ENCODE results near the gene PRELID1. TPM values are rescaled to one million over a fixed set of nuclear protein-coding genes. Genes with fewer than 3 reads are reported as not detected.
"Not testable (repeated sequence)": the region's sequence is repeated elsewhere in the genome, so short reads cannot be mapped to it uniquely, and the experiment has no call there.

Gene PRELID1
- total RNA-seq, 1 experiment from 2014 or later = 112 TPM

GRCh38 chr5:177338251-177339106, 34.9 kb downstream of the PRELID1 start:
- H4K20me1 ChIP-seq (ENCODE audit: insufficient read depth, low read depth, low read length) = peaks cover 9% of the 10 kb centered on the region; the same call in 1 of the 2 replicates
- no peak overlapping the region for H3K9ac ChIP-seq (ENCODE audit: low read length)
- H3K4me2 ChIP-seq (ENCODE audit: low read depth, low read length, poor library complexity, severe bottlenecking) = no peak overlapping the region
- no peak for DNase-seq
- no peaks in the 10 kb centered on the region for H3K4me1 ChIP-seq (ENCODE audit: low read length)
- peaks cover 34% of the 10 kb centered on the region for H3K79me2 ChIP-seq (ENCODE audit: low read length)
- H3K9me3 ChIP-seq (ENCODE audit: low read length) = no peaks in the 10 kb centered on the region
- H3K27me3 ChIP-seq (ENCODE audit: low read length) = no peaks in the 10 kb centered on the region
- peaks cover 22% of the 10 kb centered on the region; the same call in 1 of the 2 replicates for H3K36me3 ChIP-seq (ENCODE audit: insufficient read depth, low read length)
- no peak overlapping the region for H2AFZ ChIP-seq (ENCODE audit: low read length)
- no peaks in the 10 kb centered on the region for H3K9me2 ChIP-seq (replicated peaks; ENCODE audit: insufficient read depth, low read length)
- no peak overlapping the region for H3K4me3 ChIP-seq (ENCODE audit: low read length)
- no peak overlapping the region for H3K27ac ChIP-seq (ENCODE audit: low read length)

DNA sequence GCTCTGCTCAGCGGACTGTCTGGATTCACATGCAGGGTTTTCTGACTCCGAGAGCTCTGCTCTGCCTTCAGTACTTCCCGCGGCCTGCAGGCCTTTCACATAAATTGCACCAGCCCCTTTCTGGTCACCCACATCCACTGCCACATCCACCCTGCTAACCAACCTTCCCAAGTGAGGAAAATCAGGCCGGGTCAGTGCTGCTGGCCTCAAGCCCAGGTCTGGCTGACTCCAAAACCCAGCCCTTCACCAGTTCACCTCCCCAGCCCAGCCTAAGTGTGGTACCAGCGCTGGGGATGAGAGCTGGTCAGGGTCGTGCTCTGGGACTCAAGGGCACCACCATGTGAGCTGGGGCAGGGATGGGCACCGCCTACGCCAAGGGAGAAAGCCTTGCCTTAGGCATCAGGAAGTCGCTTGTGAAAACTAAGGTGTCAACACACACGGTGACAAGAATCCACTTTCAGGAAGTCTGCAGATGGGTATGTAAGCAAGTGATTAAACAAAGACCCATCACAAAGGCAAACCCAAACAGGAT, 35.6 kb downstream of the PRELID1 start:
- Histone ChIP-seq H3K4me1 (ENCODE audit: low read length) (no peaks in the 10 kb centered on the region), H3K9ac (ENCODE audit: low read length) (no peak overlapping the region), H3K27ac (ENCODE audit: low read length) (no peak overlapping the region), H3K9me3 (ENCODE audit: low read length) (no peaks in the 10 kb centered on the region), H3K36me3 (ENCODE audit: insufficient read depth, low read length) (peaks cover 19% of the 10 kb centered on the region; the same call in 1 of the 2 replicates), H3K79me2 (ENCODE audit: low read length) (peaks cover 38% of the 10 kb centered on the region), H3K27me3 (ENCODE audit: low read length) (no peaks in the 10 kb centered on the region), H3K4me2 (ENCODE audit: low read depth, low read length, poor library complexity, severe bottlenecking) (no peak overlapping the region), H2AFZ (ENCODE audit: low read length) (no peak overlapping the region), H3K9me2 (replicated peaks; ENCODE audit: insufficient read depth, low read length) (no peaks in the 10 kb centered on the region), H4K20me1 (ENCODE audit: insufficient read depth, low read depth, low read length) (peaks cover 9% of the 10 kb centered on the region; the same call in 1 of the 2 replicates), H3K4me3 (ENCODE audit: low read length) (no peak overlapping the region)
- no peak for DNase-seq

DNA sequence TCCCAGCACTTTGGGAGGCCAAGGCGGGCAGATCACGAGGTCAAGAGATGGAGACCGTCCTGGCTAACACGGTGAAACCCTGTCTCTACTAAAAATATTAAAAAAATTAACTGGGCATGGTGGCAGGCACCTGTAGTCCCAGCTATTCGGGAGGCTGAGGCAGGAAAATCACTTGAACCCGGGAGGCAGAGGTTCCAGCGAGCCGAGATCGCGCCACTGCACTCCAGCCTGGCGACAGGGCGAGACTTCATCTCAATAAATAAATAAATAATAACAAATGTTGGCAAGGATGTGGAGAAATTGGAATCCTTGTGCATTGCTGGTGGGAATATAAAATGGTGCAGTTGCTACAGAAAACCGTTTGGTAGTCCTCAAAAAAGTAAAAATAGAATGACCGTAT, 39.4 kb downstream of the PRELID1 start:
- H3K27me3 ChIP-seq (ENCODE audit: low read length); H3K9me3 ChIP-seq (ENCODE audit: low read length); H3K9me2 ChIP-seq (replicated peaks; ENCODE audit: insufficient read depth, low read length); H3K9ac ChIP-seq (ENCODE audit: low read length); H3K4me2 ChIP-seq (ENCODE audit: low read depth, low read length, poor library complexity, severe bottlenecking); DNase-seq; H2AFZ ChIP-seq (ENCODE audit: low read length); H3K4me3 ChIP-seq (ENCODE audit: low read length); H3K4me1 ChIP-seq (ENCODE audit: low read length); H3K27ac ChIP-seq (ENCODE audit: low read length); H4K20me1 ChIP-seq (ENCODE audit: insufficient read depth, low read depth, low read length): not testable (repeated sequence)
- H3K36me3 ChIP-seq (ENCODE audit: insufficient read depth, low read length) = peaks cover 18% of the 10 kb centered on the region; the same call in 1 of the 2 replicates
- peaks cover 74% of the 10 kb centered on the region for H3K79me2 ChIP-seq (ENCODE audit: low read length)

DNA sequence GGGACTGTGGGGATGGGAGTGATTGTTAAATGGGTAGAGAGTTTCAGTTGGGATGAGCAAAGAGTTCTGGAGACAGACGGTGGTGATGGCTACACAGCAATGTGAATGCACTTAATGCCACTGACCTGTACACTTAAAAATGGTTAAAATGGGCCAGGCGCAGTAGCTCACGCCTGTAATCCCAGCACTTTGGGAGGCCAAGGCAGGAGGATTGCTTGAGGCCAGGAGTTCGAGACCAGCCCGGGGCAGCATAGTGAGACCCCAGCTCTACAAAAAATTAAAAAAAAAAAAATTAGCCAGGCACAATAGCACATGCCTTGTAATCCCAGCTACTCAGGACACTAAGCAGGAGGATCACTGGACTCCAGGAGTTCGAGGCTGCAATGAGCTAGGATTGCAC, 40.2 kb downstream of the PRELID1 start:
- Histone ChIP-seq H3K36me3 (ENCODE audit: insufficient read depth, low read length) (peaks cover 18% of the 10 kb centered on the region; the same call in 1 of the 2 replicates), H3K27ac (ENCODE audit: low read length) (no peak overlapping the region), H3K9ac (ENCODE audit: low read length) (no peak overlapping the region), H3K4me2 (ENCODE audit: low read depth, low read length, poor library complexity, severe bottlenecking) (no peak overlapping the region), H4K20me1 (ENCODE audit: insufficient read depth, low read depth, low read length) (0 out of 2 replicates have a peak, but pooled peaks cover 3% of the 10 kb centered on the region), H3K79me2 (ENCODE audit: low read length) (peaks cover 81% of the 10 kb centered on the region), H3K4me1 (ENCODE audit: low read length) (peaks cover under 1% of the 10 kb centered on the region; the same call in 1 of the 2 replicates), H3K27me3 (ENCODE audit: low read length) (no peaks in the 10 kb centered on the region), H3K9me2 (replicated peaks; ENCODE audit: insufficient read depth, low read length) (no peaks in the 10 kb centered on the region), H3K9me3 (ENCODE audit: low read length) (no peaks in the 10 kb centered on the region), H3K4me3 (ENCODE audit: low read length) (no peak overlapping the region), H2AFZ (ENCODE audit: low read length) (no peak overlapping the region)
- no peak for DNase-seq

DNA sequence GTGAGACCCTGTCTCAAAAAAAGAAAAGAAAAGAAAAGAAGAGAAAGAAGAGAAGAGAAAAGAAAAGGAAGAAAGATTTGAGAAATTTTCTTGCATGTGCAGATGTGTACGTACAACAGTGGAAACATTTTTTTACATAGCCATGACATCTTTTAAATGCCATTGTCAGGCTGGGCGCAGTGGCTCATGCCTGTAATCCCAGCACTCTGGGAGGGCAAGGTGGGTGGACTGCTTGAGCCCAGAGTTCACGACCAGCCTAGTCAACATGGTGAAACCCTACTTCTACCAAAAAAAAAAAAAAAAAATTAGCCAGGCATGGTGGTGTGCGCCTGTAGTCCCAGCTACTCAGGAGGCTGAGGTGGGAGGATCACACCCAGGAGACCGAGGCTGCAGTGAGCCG, 41.3 kb downstream of the PRELID1 start:
- peaks cover 12% of the 10 kb centered on the region for H3K4me1 ChIP-seq (ENCODE audit: low read length)
- DNase-seq = no peak
- no peaks in the 10 kb centered on the region for H4K20me1 ChIP-seq (ENCODE audit: insufficient read depth, low read depth, low read length)
- H3K4me3 ChIP-seq (ENCODE audit: low read length) = no peak overlapping the region
- H3K27ac ChIP-seq (ENCODE audit: low read length) = no peak overlapping the region
- H3K9me3 ChIP-seq (ENCODE audit: low read length) = no peaks in the 10 kb centered on the region
- H3K79me2 ChIP-seq (ENCODE audit: low read length) = peaks cover 81% of the 10 kb centered on the region
- H3K36me3 ChIP-seq (ENCODE audit: insufficient read depth, low read length) = peaks cover 18% of the 10 kb centered on the region; the same call in 1 of the 2 replicates
- no peaks in the 10 kb centered on the region for H3K9me2 ChIP-seq (replicated peaks; ENCODE audit: insufficient read depth, low read length)
- H3K9ac ChIP-seq (ENCODE audit: low read length) = no peak overlapping the region
- no peaks in the 10 kb centered on the region for H3K27me3 ChIP-seq (ENCODE audit: low read length)
- no peak overlapping the region for H2AFZ ChIP-seq (ENCODE audit: low read length)
- H3K4me2 ChIP-seq (ENCODE audit: low read depth, low read length, poor library complexity, severe bottlenecking) = no peak overlapping the region

DNA sequence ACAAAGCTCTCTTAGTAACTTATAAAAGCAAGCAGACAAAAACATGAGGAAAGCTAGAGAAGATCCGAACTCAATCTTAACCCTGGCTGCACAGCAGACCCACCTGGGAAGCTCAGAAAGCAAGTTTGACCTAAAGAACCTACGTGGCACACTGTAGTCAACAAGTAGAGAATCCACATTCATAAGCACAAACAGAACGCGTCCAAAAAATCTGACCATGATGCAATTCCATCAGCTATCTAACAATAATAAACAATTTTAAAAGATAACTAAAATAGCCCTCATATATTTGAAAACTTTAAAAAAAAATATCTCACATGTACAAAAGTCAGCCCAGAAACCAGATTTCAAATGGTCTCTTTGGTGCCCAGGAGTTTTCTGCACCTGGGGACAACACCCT, 43.2 kb downstream of the PRELID1 start:
- Histone ChIP-seq H3K9me3 (ENCODE audit: low read length) (no peaks in the 10 kb centered on the region), H3K4me3 (ENCODE audit: low read length) (no peak overlapping the region), H3K4me1 (ENCODE audit: low read length) (peaks cover 20% of the 10 kb centered on the region), H3K27ac (ENCODE audit: low read length) (no peak overlapping the region), H2AFZ (ENCODE audit: low read length) (no peak overlapping the region), H3K27me3 (ENCODE audit: low read length) (no peaks in the 10 kb centered on the region), H4K20me1 (ENCODE audit: insufficient read depth, low read depth, low read length) (no peaks in the 10 kb centered on the region), H3K9me2 (replicated peaks; ENCODE audit: insufficient read depth, low read length) (no peaks in the 10 kb centered on the region), H3K9ac (ENCODE audit: low read length) (no peak overlapping the region; the same call in 1 of the 2 replicates), H3K4me2 (ENCODE audit: low read depth, low read length, poor library complexity, severe bottlenecking) (no peak overlapping the region), H3K36me3 (ENCODE audit: insufficient read depth, low read length) (peaks cover 12% of the 10 kb centered on the region; the same call in 1 of the 2 replicates), H3K79me2 (ENCODE audit: low read length) (peaks cover 85% of the 10 kb centered on the region)
- no peak for DNase-seq

- Histone ChIP-seq H3K9me2 (replicated peaks; ENCODE audit: insufficient read depth, low read length) (no peaks in the 10 kb centered on the region), H3K4me3 (ENCODE audit: low read length) (no peak overlapping the region), H3K4me2 (ENCODE audit: low read depth, low read length, poor library complexity, severe bottlenecking) (no peak overlapping the region), H3K79me2 (ENCODE audit: low read length) (peaks cover 79% of the 10 kb centered on the region), H4K20me1 (ENCODE audit: insufficient read depth, low read depth, low read length) (no peaks in the 10 kb centered on the region), H3K4me1 (ENCODE audit: low read length) (peaks cover 25% of the 10 kb centered on the region), H2AFZ (ENCODE audit: low read length) (no peak overlapping the region), H3K9me3 (ENCODE audit: low read length) (no peaks in the 10 kb centered on the region), H3K9ac (ENCODE audit: low read length) (no peak overlapping the region; the same call in 1 of the 2 replicates), H3K36me3 (ENCODE audit: insufficient read depth, low read length) (peaks cover 7% of the 10 kb centered on the region; the same call in 1 of the 2 replicates), H3K27ac (ENCODE audit: low read length) (no peak overlapping the region), H3K27me3 (ENCODE audit: low read length) (no peaks in the 10 kb centered on the region)
- no peak for DNase-seq
Observed at GRCh38 chr5:177347699-177348098, 44.1 kb downstream of the PRELID1 start.

DNA sequence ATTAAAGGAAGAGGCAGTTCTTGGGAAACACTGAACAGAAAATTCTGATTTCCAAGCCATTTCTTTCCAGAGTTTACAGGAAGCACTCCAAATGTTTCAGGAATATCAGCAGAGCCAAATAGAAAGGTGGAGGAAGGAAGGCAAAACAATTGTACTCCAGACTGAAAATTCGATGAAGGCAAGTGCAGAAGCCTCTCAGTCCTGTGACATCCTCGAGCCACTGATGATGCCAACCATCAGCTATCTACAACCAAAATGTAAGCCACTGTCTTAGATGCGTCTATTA, 45.7 kb downstream of the PRELID1 start:
- no peaks in the 10 kb centered on the region for H3K9me2 ChIP-seq (replicated peaks; ENCODE audit: insufficient read depth, low read length)
- no peak overlapping the region for H3K27ac ChIP-seq (ENCODE audit: low read length)
- H3K4me3 ChIP-seq (ENCODE audit: low read length) = peak overlapping the region; percentile 86; the same call in 1 of the 2 replicates
- peaks cover 7% of the 10 kb centered on the region; the same call in 1 of the 2 replicates for H3K36me3 ChIP-seq (ENCODE audit: insufficient read depth, low read length)
- H3K27me3 ChIP-seq (ENCODE audit: low read length) = no peaks in the 10 kb centered on the region
- DNase-seq = no peak
- peaks cover 25% of the 10 kb centered on the region for H3K4me1 ChIP-seq (ENCODE audit: low read length)
- peaks cover 68% of the 10 kb centered on the region for H3K79me2 ChIP-seq (ENCODE audit: low read length)
- H2AFZ ChIP-seq (ENCODE audit: low read length) = no peak overlapping the region
- H3K9me3 ChIP-seq (ENCODE audit: low read length) = no peaks in the 10 kb centered on the region
- peak overlapping the region; percentile 90 for H3K4me2 ChIP-seq (ENCODE audit: low read depth, low read length, poor library complexity, severe bottlenecking)
- H3K9ac ChIP-seq (ENCODE audit: low read length) = peak overlapping the region; percentile 88
- H4K20me1 ChIP-seq (ENCODE audit: insufficient read depth, low read depth, low read length) = no peaks in the 10 kb centered on the region
